Body of pancreas (tissue), 4 donors: Measurements from ENCODE around the gene SETD2.

Experiments used
- POLR2A ChIP-seq, 3 donors: fragments of 450-650 bp; IDR thresholded peaks; one replicate each; pipeline ENCODE4 v1.6.1; 2016; ENCODE audit warnings: antibody characterized with exemption in 3 of 3, mild to moderate bottlenecking in 2 of 3
- TF ChIP-seq, protein P1 (sequence below), 7 experiments: fragments of 450-650 bp in 4 of 7; fragments of 200-600 bp in 3 of 7; sonication (generic) in 3 of 7; IDR thresholded peaks; one replicate each; pipeline ENCODE4 v1.5.1; 2016 to 2019; ENCODE audit warnings: antibody characterized with exemption in 7 of 7

DNA sequence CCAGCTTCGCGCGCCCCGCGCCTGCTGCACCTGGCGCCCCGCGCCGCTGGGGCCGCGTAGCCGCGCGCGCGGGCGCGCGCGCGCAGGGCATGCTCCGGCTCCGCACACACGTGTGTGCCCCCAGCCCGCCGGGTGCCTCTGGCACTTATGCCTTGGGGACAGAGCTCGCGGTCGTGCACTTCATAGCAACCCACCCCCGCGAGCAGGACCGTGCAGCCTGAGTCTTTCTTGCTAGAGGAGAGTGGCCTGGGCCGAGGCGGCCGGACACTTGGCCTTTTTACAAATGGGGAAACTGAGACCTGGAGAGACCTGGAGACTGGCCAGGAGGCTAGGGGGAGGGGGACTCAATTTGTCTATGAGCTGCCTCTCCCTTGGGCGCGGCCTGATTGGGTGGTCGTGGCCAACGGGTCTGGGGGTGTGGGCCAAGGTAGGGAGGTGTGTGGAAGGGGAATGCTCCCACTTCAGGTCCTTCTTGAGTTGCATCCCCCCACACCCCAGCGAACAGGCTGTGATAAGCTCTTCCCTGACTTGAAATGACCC is 183.9 kb downstream of the SETD2 start:
- TF ChIP-seq, protein P1, sequence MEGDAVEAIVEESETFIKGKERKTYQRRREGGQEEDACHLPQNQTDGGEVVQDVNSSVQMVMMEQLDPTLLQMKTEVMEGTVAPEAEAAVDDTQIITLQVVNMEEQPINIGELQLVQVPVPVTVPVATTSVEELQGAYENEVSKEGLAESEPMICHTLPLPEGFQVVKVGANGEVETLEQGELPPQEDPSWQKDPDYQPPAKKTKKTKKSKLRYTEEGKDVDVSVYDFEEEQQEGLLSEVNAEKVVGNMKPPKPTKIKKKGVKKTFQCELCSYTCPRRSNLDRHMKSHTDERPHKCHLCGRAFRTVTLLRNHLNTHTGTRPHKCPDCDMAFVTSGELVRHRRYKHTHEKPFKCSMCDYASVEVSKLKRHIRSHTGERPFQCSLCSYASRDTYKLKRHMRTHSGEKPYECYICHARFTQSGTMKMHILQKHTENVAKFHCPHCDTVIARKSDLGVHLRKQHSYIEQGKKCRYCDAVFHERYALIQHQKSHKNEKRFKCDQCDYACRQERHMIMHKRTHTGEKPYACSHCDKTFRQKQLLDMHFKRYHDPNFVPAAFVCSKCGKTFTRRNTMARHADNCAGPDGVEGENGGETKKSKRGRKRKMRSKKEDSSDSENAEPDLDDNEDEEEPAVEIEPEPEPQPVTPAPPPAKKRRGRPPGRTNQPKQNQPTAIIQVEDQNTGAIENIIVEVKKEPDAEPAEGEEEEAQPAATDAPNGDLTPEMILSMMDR (IDR thresholded peaks at IDR 0.05): no peak
- TF ChIP-seq POLR2A (IDR thresholded peaks at IDR 0.05): no peak
